Adrenal gland (tissue), 5 donors: Measurements from ENCODE around the gene EIPR1.

ENCODE experiments used
- POLR2A ChIP-seq, 2 donors: fragments of 450-650 bp; IDR thresholded peaks; one replicate each; pipeline ENCODE4 v1.6.1; 2017; ENCODE audit warnings: antibody characterized with exemption in 2 of 2, mild to moderate bottlenecking in 2 of 2, moderate library complexity in 1 of 2
- TF ChIP-seq, protein P1 (sequence below), 6 experiments: fragments of 450-650 bp in 4 of 6; fragments of 200-600 bp in 2 of 6; sonication (generic) in 1 of 6; IDR thresholded peaks; 1 replicate in 5 of 6; 2 replicates in 1 of 6; pipeline versions ENCODE4 v1.5.1 to v1.8.0; 2016 to 2021; ENCODE audit warnings: antibody characterized with exemption in 6 of 6, mild to moderate bottlenecking in 2 of 6, moderate library complexity in 1 of 6
- donor health status: DM: no; HTN: no; CAD: no.

DNA sequence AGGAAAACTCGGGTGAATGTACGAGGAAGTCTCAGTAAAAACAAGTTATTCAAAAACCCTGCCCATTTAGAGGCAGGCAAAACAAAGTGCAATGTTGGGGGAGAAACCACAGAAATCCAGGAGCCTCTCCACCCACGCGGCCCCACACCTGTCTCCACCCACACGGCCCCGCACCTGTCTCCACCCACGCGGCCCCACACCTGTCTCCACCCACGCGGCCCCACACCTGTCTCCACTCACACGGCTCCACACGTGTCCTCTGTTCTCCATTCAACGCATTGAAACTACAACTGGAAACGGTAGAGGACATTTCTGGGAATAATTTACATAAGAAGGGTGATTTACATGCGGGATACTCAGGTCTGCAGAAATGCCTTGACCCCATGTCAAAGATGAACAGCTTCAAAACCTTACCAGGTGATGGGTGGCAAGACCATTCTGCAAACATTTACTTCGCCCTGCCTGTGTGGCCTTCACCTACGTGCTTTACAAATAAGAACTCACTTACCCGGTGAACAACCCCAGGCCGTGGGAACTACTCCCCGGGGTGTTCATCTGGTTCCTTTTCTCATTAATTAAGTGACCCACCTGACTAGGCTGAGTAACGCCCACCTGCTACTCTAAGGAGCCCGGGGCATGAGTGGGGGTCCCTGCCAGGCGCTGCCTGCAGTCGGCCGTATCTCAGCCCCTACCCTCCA, 100.4 kb downstream of the EIPR1 start:
- TF ChIP-seq, protein P1, sequence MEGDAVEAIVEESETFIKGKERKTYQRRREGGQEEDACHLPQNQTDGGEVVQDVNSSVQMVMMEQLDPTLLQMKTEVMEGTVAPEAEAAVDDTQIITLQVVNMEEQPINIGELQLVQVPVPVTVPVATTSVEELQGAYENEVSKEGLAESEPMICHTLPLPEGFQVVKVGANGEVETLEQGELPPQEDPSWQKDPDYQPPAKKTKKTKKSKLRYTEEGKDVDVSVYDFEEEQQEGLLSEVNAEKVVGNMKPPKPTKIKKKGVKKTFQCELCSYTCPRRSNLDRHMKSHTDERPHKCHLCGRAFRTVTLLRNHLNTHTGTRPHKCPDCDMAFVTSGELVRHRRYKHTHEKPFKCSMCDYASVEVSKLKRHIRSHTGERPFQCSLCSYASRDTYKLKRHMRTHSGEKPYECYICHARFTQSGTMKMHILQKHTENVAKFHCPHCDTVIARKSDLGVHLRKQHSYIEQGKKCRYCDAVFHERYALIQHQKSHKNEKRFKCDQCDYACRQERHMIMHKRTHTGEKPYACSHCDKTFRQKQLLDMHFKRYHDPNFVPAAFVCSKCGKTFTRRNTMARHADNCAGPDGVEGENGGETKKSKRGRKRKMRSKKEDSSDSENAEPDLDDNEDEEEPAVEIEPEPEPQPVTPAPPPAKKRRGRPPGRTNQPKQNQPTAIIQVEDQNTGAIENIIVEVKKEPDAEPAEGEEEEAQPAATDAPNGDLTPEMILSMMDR (IDR thresholded peaks at IDR 0.05) = no peak
- TF ChIP-seq POLR2A (IDR thresholded peaks at IDR 0.05) = no peak
